ENCODE results near the gene STEAP2. TPM values are rescaled to one million over a fixed set of nuclear protein-coding genes. Genes with fewer than 3 reads are reported as not detected.

STEAP2 gene
- total and polyA plus RNA-seq, 4 donors: 3.1 to 73.2 (median 27.2) TPM

GRCh38 chr7:90276033-90276728 is 64.6 kb downstream of the STEAP2 start:
- H3K9me3 ChIP-seq (ENCODE audit: control insufficient read depth, low read length): no peaks in the 10 kb centered on the region
- ATAC-seq (ENCODE audit: low FRiP score) (no peak), DNase-seq (no peak)
- no peak overlapping the region for H3K27ac ChIP-seq (ENCODE audit: low read depth in 1 of 2, low read length in 2 of 2)
- no peaks in the 10 kb centered on the region for H3K27me3 ChIP-seq (ENCODE audit: control insufficient read depth in 1 of 2, insufficient read depth in 2 of 2, low read length in 1 of 2)
- H3K4me1 ChIP-seq (ENCODE audit: control insufficient read depth in 1 of 2, insufficient read depth in 2 of 2, low read length in 2 of 2): no peaks in the 10 kb centered on the region
- intact Hi-C loops (cut with DNase I): no loop called here
- H3K4me3 ChIP-seq (ENCODE audit: low read length in 2 of 2): no peak overlapping the region
- 70% methylated on average over 5 of the region's 5 CpGs for WGBS, 2 donors
- peaks cover 0 to 2% of the 10 kb centered on the region in 2 donors for H3K36me3 ChIP-seq (ENCODE audit: control insufficient read depth in 1 of 2, insufficient read depth in 2 of 2, low read length in 1 of 2)

Other genes with a start within 250 kb of the STEAP2 start
- gene STEAP1, start 57.3 kb upstream of the STEAP2 start, total RNA-seq: 10 to 100 TPM; 31.7 to 41.1 TPM
- gene STEAP1, start 57.3 kb upstream of the STEAP2 start, polyA plus RNA-seq: 10 to 100 TPM in 1 of 2 donors, 1 to 10 TPM in 1; 7.8 to 33.5 TPM
- 10 to 100 TPM; 11.4 to 15.8 TPM for gene CFAP69, start 33.4 kb downstream of the STEAP2 start, total RNA-seq
- gene CFAP69, start 33.4 kb downstream of the STEAP2 start, polyA plus RNA-seq: 10 to 100 TPM in 1 of 2 donors, 1 to 10 TPM in 1; 1.8 to 18.7 TPM
- not detected for gene FAM237B, start 109.6 kb downstream of the STEAP2 start, total RNA-seq
- gene FAM237B, start 109.6 kb downstream of the STEAP2 start, polyA plus RNA-seq: not detected
- gene GTPBP10, start 135.0 kb downstream of the STEAP2 start, total RNA-seq: 10 to 100 TPM; 18.2 to 24.6 TPM
- gene GTPBP10, start 135.0 kb downstream of the STEAP2 start, polyA plus RNA-seq: 10 to 100 TPM in 1 of 2 donors, 1 to 10 TPM in 1; 5.3 to 13.2 TPM
- 10 to 100 TPM; 29.0 to 35.1 TPM for gene CLDN12, start 191.7 kb downstream of the STEAP2 start, total RNA-seq
- gene CLDN12, start 191.7 kb downstream of the STEAP2 start, polyA plus RNA-seq: 10 to 100 TPM in 1 of 2 donors, 1 to 10 TPM in 1; 8.4 to 20.4 TPM